CD4-positive, alpha-beta T cell treated with Interleukin-21 for 1 hour (primary cell): Measurements from ENCODE around the gene XYLT1.
"Not testable (repeated sequence)": the region's sequence is repeated elsewhere in the genome, so short reads cannot be mapped to it uniquely, and the experiment has no call there.

Source experiments
- DNase-seq: peaks from one replicate; pipeline ENCODE4 v3.0.0-alpha.2; 2020

The XYLT1 gene

DNA sequence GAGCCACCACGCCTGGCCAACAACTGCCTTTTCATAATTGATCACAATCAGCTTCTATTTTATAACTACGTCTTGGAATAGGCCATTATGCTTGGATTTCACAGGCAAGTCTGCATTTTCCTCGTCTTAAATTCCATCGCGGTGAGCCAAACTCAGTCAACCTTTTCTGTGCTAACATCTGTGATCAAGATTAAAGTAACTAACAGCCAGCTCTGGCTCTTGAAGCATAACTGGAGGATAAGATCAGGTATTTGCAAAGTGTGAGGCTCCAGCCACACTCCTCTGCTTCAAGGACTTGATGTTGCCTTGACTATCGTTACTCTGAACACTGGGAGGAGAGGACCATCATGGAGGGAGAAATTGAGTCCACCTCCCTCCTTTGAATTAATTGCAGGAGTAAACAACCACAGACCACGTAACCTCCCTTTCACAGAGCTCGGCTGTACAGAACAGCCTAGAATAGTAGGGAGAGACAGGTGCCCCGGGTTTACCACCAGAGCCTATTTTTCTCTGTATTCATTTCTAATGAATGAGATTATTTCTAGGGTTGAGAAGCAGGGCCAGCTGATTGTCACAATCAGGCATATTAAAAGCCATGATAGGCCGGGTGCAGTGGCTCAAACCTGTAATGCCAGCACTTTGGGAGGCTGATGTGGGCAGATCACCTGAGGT, 143.0 kb downstream of the XYLT1 start:
- DNase-seq = no peak

DNA sequence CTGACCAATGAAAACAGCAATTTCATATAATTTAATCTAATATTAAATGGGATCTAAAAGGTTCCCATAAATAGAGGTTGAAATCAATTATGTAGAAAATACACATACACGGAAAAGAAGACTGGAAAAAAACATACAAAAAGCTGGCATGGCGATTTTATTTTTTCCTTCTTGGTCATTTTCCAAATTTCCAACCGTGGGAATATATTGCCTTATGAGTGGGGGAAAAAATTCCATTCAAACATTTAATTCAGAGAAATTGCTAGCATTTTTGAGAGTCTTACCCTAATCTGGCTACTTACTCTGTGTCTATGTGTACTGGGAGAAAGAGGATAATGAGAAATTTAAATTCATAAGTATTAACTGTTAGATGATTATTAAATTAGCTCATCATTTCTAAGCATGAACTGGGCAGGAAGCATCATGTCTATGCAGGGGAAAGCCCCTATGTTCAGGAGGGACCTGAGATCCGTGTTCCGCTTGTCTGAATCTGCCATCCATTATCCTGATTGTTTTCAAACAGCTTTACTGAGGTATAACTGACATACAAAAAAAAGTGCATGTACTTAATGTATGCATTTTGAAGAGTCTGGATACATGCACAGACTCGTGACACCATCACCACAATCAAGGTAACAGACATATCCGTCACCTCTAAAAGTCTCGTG, 145.2 kb downstream of the XYLT1 start:
- no peak for DNase-seq

- no peak for DNase-seq
These were observed 146.3 kb downstream of the XYLT1 start for GRCh38 chr16:17324451-17324850.

- DNase-seq = no peak
These were observed 147.6 kb downstream of the XYLT1 start for GRCh38 chr16:17323171-17323570.

DNA sequence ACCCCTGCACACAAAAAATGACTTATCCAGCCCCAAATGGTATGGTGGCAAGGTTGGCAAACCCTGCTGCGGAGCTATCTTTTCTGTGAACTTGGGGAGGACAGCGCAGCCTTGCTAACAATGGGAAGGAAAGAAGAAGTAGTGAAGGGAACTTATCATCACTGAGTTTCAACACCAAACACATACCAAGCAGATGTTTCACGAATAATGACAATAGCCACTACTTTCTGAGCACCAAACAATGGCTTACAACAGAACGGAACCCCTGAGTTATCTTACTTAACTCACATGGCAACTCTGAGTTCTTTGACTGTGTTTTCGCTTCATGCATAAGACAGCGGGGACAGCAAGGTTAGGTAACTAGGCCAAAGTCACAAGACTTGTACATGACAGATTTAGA, 148.9 kb downstream of the XYLT1 start:
- no peak for DNase-seq

GRCh38 chr16:17320009-17320408, 150.8 kb downstream of the XYLT1 start:
- no peak for DNase-seq

GRCh38 chr16:17318238-17318637, 152.5 kb downstream of the XYLT1 start:
- no peak for DNase-seq

DNA sequence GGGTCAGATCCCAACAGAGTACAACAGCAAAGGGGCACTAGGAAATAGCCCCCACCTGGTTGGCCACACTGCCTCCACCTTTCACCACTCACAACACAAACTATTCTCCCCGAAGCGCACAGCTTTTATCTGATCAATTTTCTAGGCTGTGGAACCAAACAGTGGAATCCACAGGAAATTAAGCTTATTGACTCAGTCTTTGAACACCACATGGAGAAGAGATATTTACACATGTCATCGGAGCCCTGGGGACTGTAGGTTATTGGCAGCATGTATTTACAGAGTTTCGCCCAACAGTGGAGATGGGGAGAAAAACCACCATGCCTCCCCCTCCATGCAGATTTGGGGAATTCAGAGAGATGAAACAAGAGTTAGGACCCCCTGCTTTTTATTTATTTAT, 154.8 kb downstream of the XYLT1 start:
- DNase-seq = no peak

GRCh38 chr16:17313793-17314547, 156.8 kb downstream of the XYLT1 start:
- DNase-seq = no peak

- no peak for DNase-seq
These were observed 157.6 kb downstream of the XYLT1 start for GRCh38 chr16:17313085-17313611.

GRCh38 chr16:17312094-17312710, 158.6 kb downstream of the XYLT1 start:
- no peak for DNase-seq

DNA sequence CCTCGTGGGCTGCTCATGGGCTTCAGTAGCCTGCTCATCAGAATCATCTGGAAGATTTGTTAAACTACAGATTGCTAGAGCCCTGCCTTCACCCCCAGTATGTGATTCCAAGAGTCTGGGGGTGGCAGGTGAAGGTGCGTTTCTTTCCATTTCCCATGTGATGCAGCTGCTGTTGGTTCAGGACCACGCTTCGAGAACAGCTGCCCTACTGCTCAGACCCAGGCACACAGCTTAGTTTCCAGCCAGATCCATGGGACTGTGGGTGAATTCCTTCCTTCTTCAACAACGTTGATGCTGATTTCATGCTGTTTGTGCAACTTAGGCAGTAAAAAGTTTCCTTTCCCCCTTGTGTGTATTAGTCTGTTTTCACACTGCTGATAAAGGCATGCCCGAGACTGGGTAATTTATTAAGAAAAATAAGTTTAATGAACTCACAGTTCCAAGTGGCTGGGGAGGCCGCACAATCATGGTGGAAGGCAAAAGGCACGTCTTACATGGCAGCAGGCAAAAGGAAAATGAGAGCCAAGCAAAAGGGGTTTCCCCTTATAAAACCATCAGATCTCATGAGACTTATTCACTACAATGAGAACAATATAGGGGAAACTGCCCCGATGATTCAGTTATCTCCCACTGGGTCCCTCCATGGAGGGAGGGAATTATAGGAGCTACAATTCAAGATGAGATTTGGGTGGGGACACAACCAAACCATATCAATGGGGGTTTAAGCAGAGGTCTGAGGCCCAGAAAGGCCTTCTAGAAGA, 159.2 kb downstream of the XYLT1 start:
- DNase-seq = no peak

DNA sequence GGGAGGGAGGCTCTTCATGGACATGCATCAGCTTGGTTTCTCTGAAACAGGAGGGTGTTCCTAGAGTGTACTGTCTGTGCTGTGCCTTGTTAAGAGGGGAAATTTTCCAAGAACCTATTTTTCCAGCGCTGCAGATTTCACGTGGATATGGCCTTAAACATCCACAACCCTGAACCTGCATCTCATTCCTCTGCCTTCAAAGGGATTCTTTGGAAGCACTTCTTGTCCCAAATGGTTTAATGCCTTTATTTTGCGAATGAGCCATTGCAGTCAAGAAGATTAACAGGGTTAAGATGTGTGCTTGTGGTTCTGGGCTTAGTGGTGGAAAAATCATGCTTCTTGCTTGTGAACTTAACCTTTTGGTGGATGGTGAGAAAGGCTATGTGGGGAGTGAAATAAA, 161.2 kb downstream of the XYLT1 start:
- DNase-seq = no peak

DNA sequence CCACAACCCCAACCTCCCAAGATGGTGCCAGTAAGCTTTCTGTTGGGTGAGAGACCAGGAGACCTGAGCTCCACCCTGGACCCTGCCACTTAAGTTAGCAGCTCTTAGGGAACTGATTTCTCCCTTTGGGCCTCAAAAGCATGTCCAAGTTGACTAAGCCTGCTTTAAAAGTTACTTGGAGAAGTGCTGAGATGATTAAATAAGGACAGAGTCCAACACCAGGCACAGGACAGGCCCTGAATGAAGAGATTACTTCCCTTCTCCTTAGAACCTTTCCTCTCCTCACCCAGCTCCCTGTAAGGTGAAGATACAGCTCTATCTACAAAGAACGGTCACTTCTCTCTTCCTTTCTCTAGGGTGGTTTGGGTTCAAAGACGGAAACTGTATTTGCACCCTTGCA, 162.6 kb downstream of the XYLT1 start:
- no peak for DNase-seq

DNA sequence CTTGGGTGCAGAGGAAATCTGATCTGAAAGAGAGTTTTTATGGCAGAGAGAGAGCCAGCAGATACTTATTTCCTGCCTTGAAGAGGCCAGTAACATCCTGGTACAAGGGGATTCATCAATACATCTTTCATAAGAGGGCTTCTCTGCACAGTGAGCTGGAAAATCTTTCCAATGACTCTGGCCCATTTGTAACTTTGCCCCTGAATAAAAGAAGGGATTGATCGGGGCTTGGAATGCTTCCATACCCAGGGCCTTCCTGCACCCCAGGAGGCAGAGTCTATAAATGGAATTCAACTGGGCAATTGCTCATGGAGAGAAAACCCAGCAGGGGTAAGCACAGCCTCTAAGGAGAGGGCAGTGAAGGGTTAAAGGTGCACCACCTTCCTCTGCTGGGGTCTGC, 163.3 kb downstream of the XYLT1 start:
- DNase-seq = no peak

- DNase-seq = no peak
These were observed 164.0 kb downstream of the XYLT1 start for GRCh38 chr16:17306745-17307144.

DNA sequence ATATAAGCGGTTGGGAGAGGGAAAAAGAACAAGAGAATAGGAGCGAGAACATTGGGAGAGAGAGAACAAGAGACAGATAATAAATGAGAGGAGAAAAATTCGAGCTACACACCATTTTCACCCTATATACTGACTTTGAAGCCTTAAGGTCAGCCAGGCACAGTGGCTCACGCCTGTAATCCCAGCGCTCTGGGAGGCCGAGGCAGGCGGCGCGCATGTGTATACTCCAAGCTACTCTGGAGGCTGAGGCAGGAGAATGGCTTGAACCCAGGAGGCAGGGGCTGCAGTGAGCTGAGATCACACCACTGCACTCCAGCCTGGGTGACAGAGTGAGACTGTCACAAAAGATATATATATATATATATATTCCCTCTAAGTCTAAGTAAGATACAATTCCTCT, 164.5 kb downstream of the XYLT1 start:
- not testable (repeated sequence) for DNase-seq

DNA sequence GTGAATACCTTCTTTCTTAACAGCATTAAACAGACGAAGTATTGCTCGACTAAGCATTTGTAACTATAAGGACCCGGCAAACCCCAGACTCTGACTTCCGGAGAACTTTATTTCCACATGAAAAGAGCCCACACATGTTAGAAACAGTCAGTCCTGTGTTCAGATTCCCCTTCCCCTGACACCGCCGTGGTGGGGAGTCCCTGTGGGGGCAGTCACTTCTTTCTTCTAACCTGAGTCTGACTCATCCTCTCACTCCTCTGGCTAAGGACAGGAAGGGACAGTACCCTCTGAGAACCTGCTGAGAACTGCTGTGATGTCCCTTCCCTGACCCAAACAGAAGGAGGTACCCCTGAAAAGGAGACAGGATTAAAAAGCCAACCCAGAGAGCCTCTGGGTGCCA, 165.1 kb downstream of the XYLT1 start:
- DNase-seq = peak; percentile 8

- no peak for DNase-seq
These were observed 166.2 kb downstream of the XYLT1 start for GRCh38 chr16:17304491-17305119.

DNA sequence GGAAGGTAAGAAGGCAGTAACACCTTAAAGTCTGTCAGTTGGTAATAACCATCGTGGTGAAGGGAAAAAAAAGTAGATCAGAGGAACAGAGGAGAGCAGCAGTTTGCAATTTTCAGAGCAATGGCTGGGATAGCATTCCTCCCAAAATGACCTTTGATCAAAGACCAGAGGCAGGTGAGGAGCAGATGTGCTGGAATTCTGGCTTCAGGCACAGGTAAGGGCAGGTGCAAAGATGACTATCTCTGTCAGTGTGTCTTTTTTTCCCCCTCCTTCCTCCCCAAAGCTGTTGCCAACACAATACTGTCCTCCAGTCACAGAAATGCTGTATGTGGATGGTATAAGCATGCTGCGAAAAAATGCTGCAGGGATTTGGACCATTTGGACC, 166.7 kb downstream of the XYLT1 start:
- no peak for DNase-seq

DNA sequence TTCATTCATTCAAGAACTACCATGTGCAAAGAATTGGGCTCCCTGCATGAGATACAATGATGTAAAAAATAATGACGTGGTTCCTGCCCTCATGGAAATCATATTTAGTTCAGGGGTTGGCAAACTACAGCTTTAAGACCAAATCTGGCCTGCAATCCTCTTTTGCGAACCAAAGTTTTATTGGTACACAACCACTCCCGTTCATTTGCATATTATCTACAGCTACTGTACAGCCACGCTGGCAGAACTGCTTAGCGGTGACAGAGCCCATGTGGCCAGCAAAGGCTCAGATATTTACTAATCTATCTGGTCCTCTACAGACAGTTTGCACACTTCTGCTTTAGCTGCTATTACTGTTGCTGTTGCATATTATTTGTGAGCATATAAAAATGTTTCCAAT, 167.7 kb downstream of the XYLT1 start:
- DNase-seq = no peak

DNA sequence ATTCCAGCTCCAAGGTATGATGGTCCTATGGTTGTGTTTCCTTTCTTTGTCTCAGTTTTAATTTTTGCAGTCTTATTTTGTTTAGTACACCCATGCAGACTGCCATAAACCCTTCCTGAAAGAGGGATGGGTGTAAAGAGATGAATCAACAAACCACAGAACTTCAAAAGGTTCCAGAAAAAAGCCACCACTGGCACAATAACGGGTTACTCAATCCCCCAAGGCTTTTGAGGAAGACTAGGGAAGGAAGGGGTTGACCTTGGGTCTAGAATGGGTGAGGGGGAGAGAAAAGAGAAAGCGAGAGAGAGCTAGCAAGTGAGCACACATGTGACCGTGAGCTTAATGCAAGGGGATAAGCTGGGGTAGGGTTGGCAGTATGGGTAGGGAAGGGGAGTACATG, 168.1 kb downstream of the XYLT1 start:
- no peak for DNase-seq
